Epithelial cell of proximal tubule (primary cell): ENCODE results near the gene SYNJ2. TPM values are rescaled to one million over a fixed set of nuclear protein-coding genes. Genes with fewer than 3 reads are reported as not detected.

Experiments
- DNase-seq: peaks from one replicate; pipeline ENCODE4 v3.0.0-alpha.2; 2011; ENCODE audit warnings: low read depth
- H3K4me3 ChIP-seq: 2 replicates; pipeline ENCODE4 v1.5.1; 2011; ENCODE audit warnings: low read depth, mild to moderate bottlenecking, low read length
- CTCF ChIP-seq: conservative IDR thresholded peaks from 2 replicates; pipeline ENCODE4 v1.5.1; 2012; ENCODE audit warnings: low read depth, mild to moderate bottlenecking, low read length
- total RNA-seq: library from RNA; depleted of rRNA; stranded (reverse); fragments of >200 nt; gene quantifications from 2 replicates; pipeline ENCODE4 v1.2.3, GENCODE V29; 2015

Gene SYNJ2
- total RNA-seq, 1 donor from 2014 or later, result 19.1 TPM

- no peak for TF ChIP-seq CTCF
- H3K4me3 ChIP-seq, result no peak overlapping the region
- no peak for DNase-seq
Observed at GRCh38 chr6:158046201-158047126, 64.8 kb downstream of the SYNJ2 start.

DNA sequence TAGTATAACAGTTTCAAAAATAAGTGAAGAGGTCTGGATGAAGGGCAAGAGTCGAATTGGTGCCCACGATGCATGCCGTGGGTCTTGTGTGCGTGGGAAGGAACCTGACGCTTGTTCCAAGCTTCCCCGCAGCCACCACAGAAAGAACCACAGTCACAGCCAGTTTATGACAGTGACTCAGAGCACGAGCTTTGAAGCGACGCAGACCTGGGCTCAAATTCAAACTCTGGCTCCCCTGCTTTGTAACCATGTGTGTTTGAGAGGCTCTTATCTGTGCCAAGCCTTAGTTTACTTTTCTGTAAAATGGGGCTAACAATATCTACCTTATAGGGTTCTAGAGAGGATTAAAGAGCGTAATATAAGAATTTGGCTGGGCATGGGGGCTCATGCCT, 65.5 kb downstream of the SYNJ2 start:
- no peak for TF ChIP-seq CTCF
- no peak for DNase-seq
- H3K4me3 ChIP-seq, result no peak overlapping the region

DNA sequence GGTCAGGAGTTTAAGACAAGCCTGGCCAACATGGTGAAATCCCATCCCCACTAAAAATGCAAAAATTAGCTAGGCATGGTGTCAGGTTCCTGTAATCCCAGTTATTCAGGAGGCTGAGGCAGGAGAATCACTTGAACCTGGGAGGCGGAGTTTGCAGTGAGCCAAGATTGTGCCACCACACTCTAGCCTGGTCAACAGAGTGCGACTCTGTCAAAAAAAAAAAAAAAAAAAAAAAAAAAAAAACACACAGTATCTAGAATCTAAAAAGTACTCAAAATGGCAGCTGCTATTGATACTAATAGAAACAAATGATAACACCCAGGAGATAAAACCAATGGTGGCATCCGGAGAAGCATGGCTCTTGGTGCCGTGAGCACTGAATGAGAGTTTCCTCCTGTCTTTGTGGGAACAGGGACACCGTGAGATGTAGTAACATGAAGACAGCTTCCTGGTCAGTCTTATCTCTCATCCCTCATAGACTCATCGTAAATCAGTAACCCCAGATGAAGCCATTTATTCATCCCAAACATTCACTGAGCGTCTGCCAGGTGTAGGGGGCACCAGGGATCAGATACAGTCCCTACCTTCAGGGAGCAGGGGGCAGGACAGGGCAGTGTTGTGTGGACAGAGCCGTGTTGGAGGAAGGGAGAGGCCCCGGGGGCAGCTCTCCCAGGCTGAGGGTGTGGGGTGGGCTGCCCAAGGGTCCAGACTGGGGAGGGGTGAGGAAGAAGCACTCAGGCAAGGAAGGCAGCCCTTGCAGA, 66.1 kb downstream of the SYNJ2 start:
- no peak overlapping the region for H3K4me3 ChIP-seq
- no peak for TF ChIP-seq CTCF
- DNase-seq, result no peak

GRCh38 chr6:158048589-158048988, 66.9 kb downstream of the SYNJ2 start:
- no peak for DNase-seq
- TF ChIP-seq CTCF, result no peak
- no peak overlapping the region for H3K4me3 ChIP-seq

DNA sequence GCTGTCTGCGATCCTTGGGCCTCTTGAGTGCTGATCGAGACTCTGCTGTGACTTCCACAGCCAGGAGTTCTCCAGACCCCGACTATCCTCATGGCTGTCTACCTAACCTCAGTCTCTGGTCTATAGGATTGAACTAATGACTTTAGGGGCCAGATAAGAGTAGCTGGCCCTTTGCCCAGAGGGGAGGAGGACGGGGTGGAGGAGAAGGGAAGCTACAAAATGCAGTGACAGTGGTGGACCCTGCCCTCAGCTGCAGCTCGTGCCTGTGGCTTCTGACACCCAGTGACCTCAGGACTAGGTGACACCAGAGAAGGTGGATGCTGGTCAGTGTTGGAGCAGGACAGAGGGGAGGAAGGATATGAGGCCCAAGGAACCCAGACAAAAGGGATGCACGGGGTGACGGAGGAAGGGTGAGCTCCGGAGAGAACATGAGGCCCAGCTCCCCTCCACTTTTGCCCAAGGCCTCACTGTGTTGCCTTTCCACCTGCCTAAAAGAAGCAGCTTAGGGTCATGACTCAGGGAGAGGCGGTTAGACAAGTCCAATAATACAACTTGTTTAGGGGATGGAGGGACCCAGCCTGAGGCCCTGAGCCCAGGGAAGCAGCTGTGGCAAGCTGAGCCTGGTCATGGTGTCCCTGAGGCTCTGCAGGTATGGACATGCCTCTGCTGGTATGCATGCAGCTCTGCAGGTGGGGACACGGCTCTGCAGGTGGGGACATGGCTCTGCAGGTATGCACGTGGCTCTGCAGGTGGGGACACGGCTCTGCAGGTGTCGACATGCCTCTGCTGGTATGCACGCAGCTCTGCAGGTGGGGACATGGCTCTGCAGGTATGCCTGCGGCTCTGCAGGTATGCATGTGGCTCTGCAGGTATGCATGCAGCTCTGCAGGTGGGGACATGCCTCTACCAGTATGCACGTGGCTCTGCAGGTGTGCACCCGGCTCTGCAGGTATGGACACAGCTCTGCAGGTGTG, 67.7 kb downstream of the SYNJ2 start:
- no peak for DNase-seq
- no peak for TF ChIP-seq CTCF
- no peak overlapping the region for H3K4me3 ChIP-seq

GRCh38 chr6:158050107-158050735, 68.6 kb downstream of the SYNJ2 start:
- TF ChIP-seq CTCF, result no peak
- no peak for DNase-seq
- H3K4me3 ChIP-seq, result no peak overlapping the region
